Measurements from ENCODE around the gene PRPF19. TPM values are rescaled to one million over a fixed set of nuclear protein-coding genes. Genes with fewer than 3 reads are reported as not detected.
"Not testable (repeated sequence)": the region's sequence is repeated elsewhere in the genome, so short reads cannot be mapped to it uniquely, and the experiment has no call there.

The PRPF19 gene
- total RNA-seq, 2 donors from 2014 or later = 147 to 181 TPM

GRCh38 chr11:60912223-60912850 lies 6.0 kb upstream of the PRPF19 start:
- WGBS = 64% methylated on average over 12 of the region's 12 CpGs
- DNase-seq (ENCODE audit: low spot score) = no peak
- TF ChIP-seq POLR2AphosphoS5 (IDR thresholded peaks at IDR 0.05) (no peak), CTCF (IDR thresholded peaks at IDR 0.05) (no peak), POLR2A (IDR thresholded peaks at IDR 0.05) (no peak)
- no peaks in the 10 kb centered on the region for H3K27me3 ChIP-seq (replicated peaks; ENCODE audit: insufficient read depth)
- peaks cover 21% of the 10 kb centered on the region for H3K4me1 ChIP-seq (replicated peaks)
- H3K36me3 ChIP-seq = no peaks in the 10 kb centered on the region
- no peak overlapping the region for H3K4me3 ChIP-seq
- peak overlapping the region in 1 of 2 donors; percentile 94 for H3K27ac ChIP-seq
- intact Hi-C loops (cut with DNase I) = loop anchor here (5.0 kb wide), 1 partner anchor 250 kb away; the partner anchor contains the start of gene VPS37C
- no peaks in the 10 kb centered on the region for H3K9me3 ChIP-seq

- WGBS = 75% methylated on average over 5 of the region's 5 CpGs
- DNase-seq (ENCODE audit: low spot score) = no peak
- no peaks in the 10 kb centered on the region for H3K27me3 ChIP-seq (replicated peaks; ENCODE audit: insufficient read depth)
- H3K9me3 ChIP-seq = no peaks in the 10 kb centered on the region
- TF ChIP-seq POLR2AphosphoS5 (IDR thresholded peaks at IDR 0.05) = no peak
- TF ChIP-seq POLR2A (IDR thresholded peaks at IDR 0.05) = no peak
- TF ChIP-seq CTCF (IDR thresholded peaks at IDR 0.05) = no peak
- intact Hi-C loops (cut with DNase I) = loop anchor here (5.0 kb wide), 1 partner anchor 251 kb away; the partner anchor contains the start of gene VPS37C
- H3K4me3 ChIP-seq = no peak overlapping the region
- no peaks in the 10 kb centered on the region for H3K36me3 ChIP-seq
- H3K27ac ChIP-seq = no peak overlapping the region
- peaks cover 13% of the 10 kb centered on the region for H3K4me1 ChIP-seq (replicated peaks)
These were observed 4.5 kb upstream of the PRPF19 start for GRCh38 chr11:60910711-60911380.

GRCh38 chr11:60910281-60910687 lies 3.9 kb upstream of the PRPF19 start:
- H3K27ac ChIP-seq = no peak overlapping the region
- TF ChIP-seq CTCF (IDR thresholded peaks at IDR 0.05) = no peak
- peaks cover 10% of the 10 kb centered on the region for H3K4me1 ChIP-seq (replicated peaks)
- DNase-seq (ENCODE audit: low spot score) = no peak
- H3K27me3 ChIP-seq (replicated peaks; ENCODE audit: insufficient read depth) = no peaks in the 10 kb centered on the region
- H3K9me3 ChIP-seq = no peaks in the 10 kb centered on the region
- WGBS = 73% methylated on average over 3 of the region's 3 CpGs
- intact Hi-C loops (cut with DNase I) = loop anchor here (5.0 kb wide), 1 partner anchor 252 kb away; the partner anchor contains the start of gene VPS37C
- H3K4me3 ChIP-seq = no peak overlapping the region
- H3K36me3 ChIP-seq = no peaks in the 10 kb centered on the region

GRCh38 chr11:60909680-60910280 lies 3.4 kb upstream of the PRPF19 start:
- not testable (repeated sequence) for H3K27ac ChIP-seq; H3K4me3 ChIP-seq; H3K9me3 ChIP-seq; H3K36me3 ChIP-seq; DNase-seq (ENCODE audit: low spot score); H3K27me3 ChIP-seq (replicated peaks; ENCODE audit: insufficient read depth)
- H3K4me1 ChIP-seq (replicated peaks) = peaks cover 14% of the 10 kb centered on the region
- 67% methylated on average over 3 of the region's 3 CpGs for WGBS
- intact Hi-C loops (cut with DNase I) = loop anchor here (5.0 kb wide), 2 partner anchors 218 to 253 kb away; partner anchors contain the start of gene VPS37C

GRCh38 chr11:60908803-60909202 lies 2.4 kb upstream of the PRPF19 start:
- H3K36me3 ChIP-seq = no peaks in the 10 kb centered on the region
- H3K4me1 ChIP-seq (replicated peaks) = peaks cover 18% of the 10 kb centered on the region
- TF ChIP-seq CTCF (IDR thresholded peaks at IDR 0.05) (no peak), POLR2A (IDR thresholded peaks at IDR 0.05) (no peak), POLR2AphosphoS5 (IDR thresholded peaks at IDR 0.05) (no peak)
- H3K4me3 ChIP-seq = no peak overlapping the region
- WGBS = 25% methylated on average over 1 of the region's 1 CpG
- intact Hi-C loops (cut with DNase I) = loop anchor here (5.0 kb wide), 1 partner anchor 218 kb away; no protein-coding TSS in a partner anchor
- no peaks in the 10 kb centered on the region for H3K27me3 ChIP-seq (replicated peaks; ENCODE audit: insufficient read depth)
- DNase-seq (ENCODE audit: low spot score) = no peak
- H3K9me3 ChIP-seq = no peaks in the 10 kb centered on the region
- H3K27ac ChIP-seq = no peak overlapping the region
